ENCODE measurements around the gene PEMT.

DNA sequence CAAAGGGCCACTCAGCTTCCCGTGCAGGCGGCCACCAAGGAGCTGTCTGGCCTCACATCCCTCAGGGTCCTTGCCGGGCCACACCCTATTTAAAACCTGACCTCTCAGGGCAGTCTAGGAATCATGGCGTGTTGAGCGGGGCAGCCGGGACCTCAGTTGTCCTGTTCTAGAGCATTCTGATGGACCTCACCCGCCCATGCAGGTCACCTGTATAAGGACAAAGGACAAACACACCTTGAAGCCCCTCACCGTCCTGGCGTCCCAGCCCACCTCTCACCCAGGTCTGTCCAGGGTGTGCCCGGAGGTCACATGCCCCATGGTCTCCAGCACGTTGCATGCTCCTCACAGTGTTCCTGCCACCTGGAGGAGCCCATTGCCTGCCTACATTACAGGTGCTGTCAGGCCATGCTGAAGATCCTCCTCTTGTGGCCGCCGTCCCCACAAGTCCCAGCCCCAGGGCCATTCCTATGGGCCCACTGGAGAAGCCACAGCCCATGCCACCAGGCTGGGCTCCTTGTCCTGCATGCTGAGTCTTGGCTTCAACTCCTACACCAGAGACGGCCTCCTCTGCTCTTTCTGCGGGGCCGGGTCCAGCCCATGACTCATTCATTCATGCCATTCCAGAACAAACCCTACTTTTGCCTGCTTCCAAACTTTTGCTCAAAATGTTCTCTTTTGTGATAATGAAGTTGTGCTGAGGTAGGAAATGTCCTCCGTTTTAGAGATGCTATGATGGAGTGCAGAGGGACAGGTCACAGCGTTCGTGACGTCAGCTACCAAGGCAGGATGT is 46.3 kb downstream of the PEMT start:
- no peak for TF ChIP-seq CTCF (IDR thresholded peaks at IDR 0.05)
- TF ChIP-seq ZFX (IDR thresholded peaks at IDR 0.05; ENCODE audit: borderline replicate concordance), result no peak
